Stimulated activated CD4-positive, alpha-beta T cell treated with anti-CD3 and anti-CD28 coated beads, Interleukin-1b, Interleukin-23, amount 100 ng/mL, for 4 hours (primary cell): ENCODE results near the gene PRM1.
"Not testable (repeated sequence)": the region's sequence is repeated elsewhere in the genome, so short reads cannot be mapped to it uniquely, and the experiment has no call there.

Source experiments
- DNase-seq, 2 donors: peaks; one replicate each; pipeline ENCODE4 v3.0.0-alpha.2; 2020; ENCODE audit warnings: low read depth in 2 of 2

PRM1 gene

DNA sequence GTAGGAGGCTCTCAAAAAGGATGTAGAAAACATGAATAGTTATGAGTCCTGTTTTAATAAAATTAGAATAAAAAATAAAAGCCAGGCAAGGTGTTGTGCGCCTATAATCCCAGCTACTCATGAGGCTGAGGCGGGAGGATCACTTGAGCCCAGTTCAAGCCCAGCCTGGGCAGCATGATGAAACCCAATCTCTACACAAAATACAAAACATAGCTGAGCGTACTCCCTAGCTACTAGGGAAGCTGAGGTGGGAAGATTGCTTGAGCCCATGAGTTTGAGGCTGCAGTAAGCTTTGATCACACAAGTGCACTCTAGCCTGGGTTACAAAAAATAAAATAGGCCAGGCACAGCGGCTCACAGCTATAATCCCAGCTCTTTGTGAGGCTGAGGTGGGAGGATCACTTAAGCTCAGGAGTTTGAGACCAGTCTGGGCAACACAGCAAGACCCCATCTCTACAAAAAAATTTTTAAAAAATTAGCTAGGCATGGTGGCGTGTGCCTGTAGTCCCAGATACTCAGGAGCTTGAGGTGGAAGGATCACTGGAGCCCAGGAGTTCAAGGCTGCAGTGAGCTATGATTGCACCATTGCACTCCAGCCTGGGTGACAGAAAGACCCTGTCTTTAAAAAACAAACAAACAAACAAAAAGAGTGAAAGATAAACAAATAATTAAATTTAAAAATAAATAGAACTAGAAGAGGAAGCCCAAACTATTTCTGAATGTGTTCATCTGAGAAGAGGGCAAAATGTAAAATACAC lies 17.2 kb upstream of the PRM1 start:
- DNase-seq: no peak

DNA sequence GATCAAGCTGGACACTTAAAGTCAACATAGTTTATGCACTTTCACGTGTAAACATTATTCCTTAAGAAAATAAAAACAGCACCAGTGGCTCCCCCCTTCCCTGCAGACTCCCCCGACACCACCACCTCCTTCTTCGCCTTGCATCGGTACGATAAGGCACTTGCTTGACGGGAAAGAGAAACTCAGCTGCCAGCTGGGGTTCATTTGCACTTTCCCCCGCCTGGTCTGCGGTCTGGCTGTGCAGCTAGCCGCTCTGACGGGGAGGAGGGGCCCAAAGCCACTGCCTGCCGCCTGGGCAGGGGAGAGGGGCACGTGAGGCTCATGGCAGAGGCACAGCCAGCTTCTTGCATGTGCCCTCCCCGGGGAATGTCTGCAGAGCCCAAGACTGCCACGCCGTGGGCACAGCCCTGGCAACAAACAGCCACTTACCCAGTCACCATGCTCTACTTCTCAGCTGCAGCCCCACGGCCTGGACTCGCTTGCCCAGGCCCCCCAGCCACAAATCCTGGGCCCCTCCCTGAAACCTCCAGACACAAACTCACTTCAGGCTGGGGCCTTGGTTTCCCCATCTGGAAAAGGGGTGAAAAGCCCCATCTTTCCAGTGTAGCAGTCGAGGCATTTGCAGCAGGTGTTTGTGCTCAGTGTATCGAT lies 16.5 kb upstream of the PRM1 start:
- peak; percentile 43 to 45 for DNase-seq

DNA sequence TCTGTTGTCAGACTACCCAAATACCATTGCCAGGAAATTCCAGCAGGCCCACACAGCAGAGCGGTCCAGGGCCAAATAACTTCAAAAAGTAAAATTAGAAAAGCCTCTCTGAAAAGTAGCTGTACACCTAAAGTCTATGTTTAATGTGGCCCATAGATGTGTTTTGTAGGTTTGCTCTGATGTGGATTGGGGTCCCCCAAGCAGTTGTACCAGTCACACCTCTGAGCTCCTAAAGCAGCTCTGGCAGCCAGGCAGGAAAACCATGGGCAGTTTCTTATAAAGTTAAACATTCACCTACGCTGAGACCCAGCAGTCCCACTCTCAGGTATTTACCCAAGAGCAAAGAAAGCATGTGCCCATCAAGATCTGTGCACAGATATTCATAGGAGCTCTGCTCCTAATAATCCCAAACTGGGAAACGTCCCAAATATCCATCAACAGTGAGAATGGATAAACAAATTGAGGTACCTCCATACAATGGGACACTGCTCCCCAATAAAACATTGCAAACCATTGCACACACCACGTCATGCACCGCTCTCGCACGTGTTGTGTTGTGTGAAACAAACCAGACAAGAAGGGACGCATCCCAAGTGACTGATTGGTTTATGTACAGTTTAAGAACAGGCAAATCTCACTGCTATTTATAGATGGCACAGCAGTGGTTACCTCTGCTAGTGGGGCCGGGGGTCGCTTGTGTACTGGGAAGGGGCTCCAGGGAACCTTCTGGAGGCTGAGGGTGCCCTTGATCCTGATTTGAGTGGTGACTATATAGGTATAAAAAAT lies 15.8 kb upstream of the PRM1 start:
- DNase-seq: no peak

DNA sequence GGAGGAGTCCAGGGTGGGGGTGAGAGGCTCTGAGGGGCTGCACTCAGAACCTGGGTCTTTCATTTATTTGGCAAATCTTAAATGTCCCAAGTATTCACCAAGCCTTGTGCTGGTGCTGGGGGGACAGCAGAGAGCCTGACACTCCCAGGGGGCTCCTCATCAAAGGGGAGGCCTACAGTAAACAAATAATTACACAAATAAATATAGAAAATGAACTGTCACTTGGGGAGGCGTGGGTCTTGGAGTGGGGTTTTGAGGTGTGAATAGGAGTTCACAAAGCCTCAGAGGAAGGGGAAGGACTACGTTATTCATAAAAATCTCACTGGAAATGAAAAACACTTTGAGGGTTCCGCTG lies 15.2 kb upstream of the PRM1 start:
- no peak for DNase-seq

DNA sequence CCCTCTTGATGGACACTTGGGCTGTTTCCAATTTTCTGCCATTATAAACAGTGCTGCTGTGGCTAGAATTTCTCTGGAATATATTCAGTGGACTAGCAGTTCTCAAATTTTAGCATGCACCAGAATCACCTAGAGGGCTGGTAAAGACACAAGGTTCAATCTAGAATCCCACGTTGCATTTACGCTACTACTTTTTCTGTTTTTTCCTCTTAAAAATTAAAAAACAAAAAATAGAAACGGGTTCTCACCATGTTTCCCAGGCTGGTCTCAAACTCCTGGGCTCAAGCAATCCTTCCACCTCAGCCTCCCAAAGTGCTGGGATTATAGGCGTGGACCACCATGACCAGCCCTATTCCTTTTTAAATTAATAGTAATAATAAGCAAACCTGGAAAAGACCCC lies 14.5 kb upstream of the PRM1 start:
- DNase-seq: no peak

DNA sequence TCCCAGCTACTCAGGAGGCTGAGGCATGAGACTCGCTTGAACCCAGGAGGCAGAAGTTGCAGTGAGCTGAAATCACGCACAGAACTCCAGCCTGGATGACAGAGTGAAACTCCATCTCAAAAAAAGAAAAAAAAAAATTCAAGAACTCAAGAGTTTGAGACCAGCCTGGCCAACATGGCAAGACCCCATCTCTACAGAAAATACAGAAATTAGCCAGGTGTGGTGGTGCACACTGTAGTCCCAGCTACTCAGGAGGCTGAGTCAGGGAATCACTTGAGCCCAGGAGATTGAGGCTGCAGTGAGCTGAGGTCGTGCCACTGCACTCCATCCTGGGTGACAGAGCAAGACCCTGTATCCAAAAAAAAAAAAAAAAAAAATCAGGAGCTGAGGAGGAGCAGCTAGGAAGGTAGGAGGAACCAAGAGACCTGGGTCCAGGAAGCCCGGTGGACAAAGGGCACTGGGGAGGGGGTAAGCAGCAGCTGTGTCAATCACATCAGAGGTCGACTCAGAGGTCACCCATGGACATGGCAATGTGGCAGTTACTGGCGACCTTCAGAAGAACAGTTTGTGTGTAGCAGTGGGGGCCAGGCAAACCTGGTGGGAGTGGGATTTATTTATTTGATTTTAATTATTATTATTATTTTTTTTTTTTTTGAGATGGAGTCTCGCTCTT lies 11.1 kb upstream of the PRM1 start:
- DNase-seq: no peak

DNA sequence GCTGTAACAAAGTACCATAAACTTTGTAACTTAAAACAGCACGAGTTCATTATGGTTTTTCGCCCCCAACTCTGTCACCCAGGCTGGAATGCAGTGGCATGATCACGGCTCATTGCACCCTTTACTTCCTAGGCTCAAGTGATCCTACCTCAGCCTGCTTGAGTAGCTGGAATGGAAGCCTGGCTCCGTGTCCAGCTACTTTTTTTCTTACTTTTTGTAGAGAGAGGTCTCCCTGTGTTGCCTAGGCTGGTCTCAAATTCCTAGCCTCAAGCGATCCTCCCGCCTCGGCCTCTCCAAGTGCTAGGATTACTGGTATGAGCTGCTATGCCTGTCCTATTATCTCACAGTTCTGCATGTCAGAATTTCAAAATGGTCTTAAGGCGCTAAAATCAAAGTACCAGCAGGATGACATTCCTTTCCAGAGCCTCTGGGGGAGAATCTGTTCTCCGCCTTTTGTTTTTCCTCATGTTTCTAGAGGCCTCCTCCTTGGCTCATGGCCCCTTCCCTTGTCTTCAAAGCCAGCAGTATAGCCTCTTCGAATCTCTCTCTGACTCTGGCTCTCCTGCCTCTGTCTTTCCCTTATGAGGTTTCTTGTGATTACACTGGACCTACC lies 10.1 kb upstream of the PRM1 start:
- no peak for DNase-seq

DNA sequence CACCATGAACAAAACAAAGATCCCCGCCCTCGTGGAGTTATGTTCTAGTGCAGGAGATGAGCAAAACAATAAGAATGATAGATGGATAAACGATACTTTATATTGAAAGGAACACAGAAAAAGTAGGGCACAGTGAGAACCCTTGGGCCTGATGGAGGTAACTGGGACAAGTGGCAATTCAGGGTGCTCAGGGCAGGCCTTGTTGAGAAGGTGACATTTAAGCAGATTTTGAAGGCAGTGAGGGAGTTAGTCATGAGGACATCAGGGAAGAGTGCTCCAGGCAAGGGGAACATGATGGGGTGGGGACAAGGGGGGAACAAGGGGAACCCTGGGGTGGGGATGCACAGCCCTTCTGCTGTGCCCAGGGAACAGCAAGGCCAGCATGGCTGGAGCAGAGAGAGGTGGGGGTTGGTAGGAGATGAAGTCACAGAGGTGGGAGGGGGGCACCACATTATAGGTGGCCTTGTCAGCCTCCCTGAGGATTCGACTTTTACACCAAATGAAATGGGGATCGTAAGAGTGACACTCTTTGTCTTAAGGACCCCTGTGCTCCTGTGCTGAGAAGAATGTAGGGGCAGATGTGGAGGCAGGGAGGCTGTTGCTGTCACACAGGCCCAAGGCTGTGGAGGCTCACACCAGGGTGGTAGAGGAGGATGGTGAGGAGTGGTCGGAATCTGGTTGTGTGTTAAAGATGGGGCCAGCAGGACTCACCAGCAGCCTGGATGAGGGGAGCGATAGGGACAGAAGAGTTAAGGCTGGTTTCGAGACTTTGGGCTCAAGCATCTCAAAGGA lies 9.2 kb upstream of the PRM1 start:
- DNase-seq: no peak

DNA sequence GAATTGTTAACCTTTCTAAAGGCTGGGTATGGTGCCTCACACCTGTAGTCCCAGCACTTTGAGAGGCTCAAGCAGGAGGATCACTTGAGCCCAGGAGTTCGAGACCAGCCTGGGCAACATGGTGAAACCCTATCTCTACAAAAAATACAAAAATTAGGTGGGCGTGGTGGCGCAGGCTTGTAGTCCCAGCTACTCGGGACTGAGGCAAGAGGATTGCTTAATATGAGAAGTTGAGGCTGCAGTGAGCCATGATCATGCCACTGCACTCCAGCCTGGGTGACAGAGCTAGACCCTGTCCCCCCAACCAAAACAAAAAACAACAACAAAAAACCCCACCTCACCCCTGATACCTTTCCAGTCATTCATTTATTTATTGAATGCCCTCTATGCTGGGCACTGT lies 8.6 kb upstream of the PRM1 start:
- not testable (repeated sequence) for DNase-seq

DNA sequence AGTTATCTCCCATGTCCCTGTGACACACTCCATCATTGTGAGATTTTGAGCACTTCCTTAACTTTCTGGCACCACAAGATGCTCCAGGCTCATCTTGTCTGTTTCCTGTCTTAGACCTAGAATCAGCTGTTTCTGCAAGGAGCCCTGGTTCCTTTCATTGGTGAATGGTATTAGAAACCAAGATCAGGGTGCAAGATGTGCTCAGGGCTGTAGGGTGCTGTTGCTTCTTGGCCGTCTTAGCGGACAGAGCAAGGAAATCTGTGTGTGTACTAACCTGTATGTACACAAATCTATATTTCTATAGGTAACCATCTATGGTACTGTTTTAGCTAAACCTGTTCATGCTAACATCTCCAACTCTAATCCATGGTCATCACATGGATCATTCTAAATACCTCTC lies 8.1 kb upstream of the PRM1 start:
- no peak for DNase-seq

DNA sequence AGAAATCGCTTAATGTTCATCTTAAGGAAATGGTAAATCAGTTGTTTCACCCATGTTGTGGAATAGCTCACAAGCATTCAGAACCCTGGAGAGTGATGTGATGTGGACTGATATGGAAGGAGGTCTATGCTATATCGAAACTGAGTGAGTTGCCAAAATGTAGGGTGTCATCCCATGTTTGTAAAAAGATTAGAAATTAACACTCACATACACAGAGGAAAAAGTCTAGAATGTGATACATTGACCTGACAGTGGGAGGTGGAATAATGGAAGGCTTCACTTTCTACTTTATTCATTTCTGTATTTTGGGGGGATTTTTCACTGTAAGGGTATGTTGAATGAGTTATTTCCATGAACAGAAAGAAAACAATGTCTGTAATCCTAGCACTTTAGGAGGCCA lies 4.7 kb upstream of the PRM1 start:
- no peak for DNase-seq

DNA sequence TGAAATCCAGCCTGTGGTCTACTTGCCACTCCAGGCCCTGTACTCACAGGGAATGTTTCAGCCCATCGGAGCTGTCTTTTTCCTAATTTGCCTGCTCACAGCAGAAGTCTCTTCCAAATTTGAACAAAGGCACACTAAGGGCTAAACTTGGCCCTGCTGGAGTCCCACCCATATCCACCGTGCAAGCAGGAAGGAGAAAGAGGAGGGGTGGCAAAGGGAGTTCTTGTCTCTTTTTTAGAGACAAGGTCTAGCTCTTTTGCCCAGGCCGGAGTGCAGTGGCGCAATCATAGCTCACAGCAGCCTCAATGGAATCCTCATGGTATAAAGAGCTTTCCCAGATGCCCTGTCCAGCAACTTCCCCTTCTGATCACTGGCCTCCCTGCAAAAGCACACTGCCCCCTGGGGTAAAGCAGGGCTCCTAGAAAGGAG lies 2.7 kb upstream of the PRM1 start:
- DNase-seq: no peak

DNA sequence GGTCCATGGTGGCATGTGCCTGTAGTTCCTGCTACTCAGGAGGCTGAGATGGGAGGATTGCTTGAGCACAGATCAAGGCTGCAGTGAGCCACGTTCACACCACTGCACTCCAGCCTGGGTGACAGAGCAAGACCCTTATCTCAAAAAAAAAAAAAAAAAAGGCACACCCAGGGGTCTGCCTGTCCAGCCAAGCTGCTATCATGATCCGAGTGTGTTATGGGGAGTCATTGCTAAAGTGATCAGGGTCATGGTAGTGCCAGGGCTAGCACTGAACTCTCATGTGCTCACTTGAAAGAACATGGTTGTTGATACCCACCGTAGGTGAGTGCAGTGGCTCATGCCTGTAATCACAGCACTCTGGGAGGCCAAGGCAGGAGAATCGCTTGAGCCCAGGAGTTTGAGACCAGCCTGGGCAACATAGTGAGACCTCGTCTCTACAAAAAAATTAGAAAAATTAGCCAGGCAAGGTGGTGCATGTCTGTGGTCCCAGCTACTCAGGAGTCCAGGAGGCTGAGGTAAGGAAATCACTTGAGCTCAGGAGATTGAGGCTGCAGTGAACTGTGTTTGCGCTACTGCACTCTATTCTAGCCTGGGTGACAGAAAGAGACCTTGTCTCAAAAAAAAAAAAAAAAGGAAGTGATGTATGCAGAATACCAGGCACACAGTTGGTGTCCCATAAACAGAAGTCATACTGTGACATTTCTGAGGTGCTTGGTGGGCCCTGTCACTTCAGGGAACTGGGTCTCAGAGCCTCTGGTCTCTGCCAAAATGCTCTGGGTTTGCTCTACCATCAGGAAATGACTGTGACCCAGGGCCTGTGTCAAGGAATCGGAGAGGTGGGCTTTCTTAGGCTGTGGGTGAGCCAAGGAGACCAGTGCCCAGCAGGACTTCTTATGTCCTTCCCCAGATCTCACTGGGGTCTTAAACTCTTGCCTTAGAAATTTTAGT lies 2.2 kb downstream of the PRM1 start:
- no peak for DNase-seq

DNA sequence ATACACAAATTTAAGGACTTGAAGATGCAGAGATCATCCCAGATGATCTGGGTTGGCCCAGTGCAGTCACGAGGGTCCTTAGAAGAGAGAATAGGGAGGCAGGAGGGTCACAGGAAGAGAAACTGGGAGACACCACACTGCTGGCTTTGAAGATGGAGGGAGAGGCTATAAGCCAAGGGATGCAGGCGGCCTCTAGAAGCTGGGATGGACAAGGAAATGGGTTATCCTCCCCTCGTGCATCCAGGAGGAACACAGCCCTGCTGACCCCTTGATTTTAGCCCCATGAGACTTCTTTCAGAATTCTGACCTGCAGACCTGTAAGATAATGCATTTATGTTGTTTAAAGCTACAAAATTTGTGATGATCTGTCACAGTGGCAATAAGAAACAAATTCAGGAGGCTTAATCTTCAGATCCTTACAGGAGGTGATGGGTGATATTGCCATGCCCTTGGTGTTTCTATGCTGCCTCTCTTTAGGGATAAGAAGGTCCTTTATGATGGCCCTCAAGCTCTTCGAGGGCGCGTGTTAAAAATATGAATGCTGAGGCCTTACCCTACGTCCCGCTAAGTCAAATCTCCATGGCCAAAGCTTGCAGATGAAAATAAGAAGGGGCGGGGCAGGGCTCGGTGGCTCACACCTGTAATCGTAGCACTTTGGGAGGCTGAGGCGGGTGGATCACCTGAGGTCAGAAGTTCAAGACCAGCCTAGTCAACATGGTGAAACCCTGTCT lies 3.4 kb downstream of the PRM1 start:
- DNase-seq: no peak

DNA sequence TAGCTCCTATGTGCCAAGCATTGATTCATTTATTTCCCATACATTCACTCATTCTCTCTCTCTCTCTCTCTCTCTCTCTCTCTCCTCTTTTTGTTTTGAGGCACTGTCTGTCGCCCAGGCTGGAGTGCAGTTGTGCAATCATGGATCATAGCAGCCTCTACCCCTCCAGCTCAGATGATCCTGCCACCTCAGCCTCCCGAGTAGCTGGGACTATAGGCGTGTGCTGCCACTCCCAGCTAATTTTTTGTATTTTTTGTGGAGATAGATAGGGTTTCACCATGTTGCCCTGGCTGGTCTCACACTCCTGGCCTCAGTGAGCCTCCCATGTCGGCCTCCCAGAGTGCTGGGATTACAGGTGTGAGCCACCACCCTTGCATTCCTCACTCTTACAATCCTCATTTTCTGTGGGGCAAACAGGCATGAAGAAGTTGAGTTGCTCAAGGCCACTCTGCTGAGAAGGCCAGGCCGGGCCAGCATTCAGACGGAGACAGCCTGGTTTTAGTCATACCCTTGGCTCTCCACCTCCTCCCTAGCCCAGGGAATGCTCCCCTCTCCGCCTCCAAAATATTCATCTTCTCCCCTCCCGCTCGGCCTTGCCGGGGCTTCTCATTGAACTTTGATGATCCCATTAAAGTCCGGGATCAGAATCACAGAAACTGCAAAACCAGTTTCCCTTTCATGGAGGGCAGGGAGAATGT lies 4.1 kb downstream of the PRM1 start:
- DNase-seq: no peak

DNA sequence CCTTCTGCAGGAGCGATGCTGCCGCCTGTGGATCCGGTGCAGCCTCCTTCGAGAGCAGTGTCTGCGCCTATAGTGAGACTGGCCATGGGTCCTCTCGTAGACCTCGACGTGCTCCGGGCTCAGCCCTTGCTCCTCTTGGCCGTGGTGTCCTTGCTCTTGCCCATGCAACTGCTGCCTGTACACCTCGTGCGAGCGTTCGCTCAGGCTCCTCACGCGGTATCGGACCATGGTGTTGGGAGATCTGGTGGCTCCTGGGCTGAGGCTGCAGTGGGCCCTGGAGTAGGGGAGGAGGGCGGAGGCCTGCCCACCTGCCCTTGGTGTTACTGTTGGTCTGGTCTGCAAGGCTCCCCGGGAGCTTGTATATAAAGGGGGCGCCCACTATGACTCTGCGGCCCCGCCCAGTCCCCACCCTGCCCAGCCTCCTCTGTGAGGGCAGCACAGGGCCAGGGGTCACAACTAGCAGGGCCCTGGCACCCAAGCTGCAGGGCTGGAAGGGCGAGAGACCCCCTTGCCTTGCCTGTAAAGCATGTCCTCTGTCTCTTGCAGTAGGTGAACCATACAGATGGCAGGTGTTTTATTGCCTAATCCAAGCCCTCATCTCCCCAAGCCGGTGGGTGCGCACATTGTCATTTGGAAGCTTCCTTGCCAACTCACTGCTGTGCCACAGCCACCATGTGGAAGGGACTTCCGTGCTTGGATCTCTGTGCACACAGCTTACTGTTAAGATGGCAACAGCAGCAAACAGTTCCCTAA lies 4.8 kb downstream of the PRM1 start, which contains the start of gene PRM2:
Gene PRM2, minus strand, starts transcription at position 338 of the 753 bp plus-strand sequence. Its CDS starts 110 bp downstream, at position 228.
- no peak for DNase-seq

DNA sequence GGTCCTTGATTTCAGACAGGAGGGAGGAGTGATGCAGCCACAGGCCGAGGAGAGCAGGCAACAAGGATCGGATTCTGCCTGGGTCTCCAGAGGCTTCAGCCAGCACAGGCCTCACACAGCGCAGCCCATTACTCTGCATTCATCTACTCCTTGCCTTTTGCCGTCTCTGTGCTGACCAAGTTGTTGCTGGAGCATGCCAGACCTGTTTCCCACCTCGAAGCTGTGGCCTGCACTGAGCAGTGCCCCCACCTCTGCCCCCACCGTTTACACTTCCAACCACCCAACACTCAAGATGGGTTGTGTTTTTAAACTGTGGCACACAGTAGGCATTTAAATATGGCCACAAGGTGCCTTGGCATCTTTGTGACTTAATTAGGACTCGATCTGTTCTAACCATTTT lies 6.2 kb downstream of the PRM1 start:
- no peak for DNase-seq
